KMS-11 (cell line): Measurements from ENCODE around the gene PARL.
A peak's percentile ranks its signal among the peaks of the same experiment; 100 is the strongest.

Experiments
- H2AFZ ChIP-seq: fragments of 200-600 bp; sonication (generic); 2 replicates; pipeline ENCODE4 v1.6.1; 2016; ENCODE audit warnings: antibody characterized with exemption, mixed run types, low read depth
- H3K27ac ChIP-seq: fragments of 200-600 bp; sonication (generic); 2 replicates; pipeline ENCODE4 v1.6.1; 2016; ENCODE audit warnings: mild to moderate bottlenecking, mixed run types
- H3K27me3 ChIP-seq: fragments of 200-600 bp; sonication (generic); 2 replicates; pipeline ENCODE4 v1.6.1; 2017; ENCODE audit warnings: mild to moderate bottlenecking, low read depth, mixed run types, moderate library complexity; ENCODE audit not compliant: insufficient read depth
- H3K36me3 ChIP-seq: fragments of 200-600 bp; sonication (generic); 2 replicates; pipeline ENCODE4 v1.6.1; 2017; ENCODE audit warnings: mild to moderate bottlenecking, mixed run types; ENCODE audit not compliant: insufficient read depth
- H3K4me1 ChIP-seq: fragments of 200-600 bp; sonication (generic); 2 replicates; pipeline ENCODE4 v1.6.1; 2016; ENCODE audit warnings: mild to moderate bottlenecking, low read depth, mixed run types; ENCODE audit not compliant: poor library complexity, severe bottlenecking
- H3K4me2 ChIP-seq: fragments of 200-600 bp; sonication (generic); 2 replicates; pipeline ENCODE4 v1.7.0; 2016; ENCODE audit warnings: mild to moderate bottlenecking, mixed run types
- H3K4me3 ChIP-seq: fragments of 200-600 bp; sonication (generic); IDR thresholded peaks from 2 replicates; pipeline ENCODE4 v1.6.1; 2017; ENCODE audit warnings: low read depth, low read length, mixed read lengths; ENCODE audit not compliant: insufficient read depth
- H3K79me2 ChIP-seq: fragments of 200-600 bp; sonication (generic); 2 replicates; pipeline ENCODE4 v1.6.1; 2016; ENCODE audit warnings: low read depth, mixed run types; ENCODE audit not compliant: insufficient read depth
- H3K9ac ChIP-seq: fragments of 200-600 bp; sonication (generic); 2 replicates; pipeline ENCODE4 v1.6.1; 2016; ENCODE audit warnings: mild to moderate bottlenecking, mixed run types
- H4K20me1 ChIP-seq: fragments of 200-600 bp; sonication (generic); 2 replicates; pipeline ENCODE4 v1.6.1; 2016; ENCODE audit warnings: mild to moderate bottlenecking, mixed run types; ENCODE audit not compliant: insufficient read depth
- TF ChIP-seq, protein P1 (sequence below): fragments of 200-600 bp; sonication (generic); conservative IDR thresholded peaks from 2 replicates; pipeline ENCODE4 v1.6.1; 2017; ENCODE audit warnings: low read depth, mild to moderate bottlenecking, antibody characterized with exemption, low read length, moderate library complexity, mixed read lengths

Gene PARL

DNA sequence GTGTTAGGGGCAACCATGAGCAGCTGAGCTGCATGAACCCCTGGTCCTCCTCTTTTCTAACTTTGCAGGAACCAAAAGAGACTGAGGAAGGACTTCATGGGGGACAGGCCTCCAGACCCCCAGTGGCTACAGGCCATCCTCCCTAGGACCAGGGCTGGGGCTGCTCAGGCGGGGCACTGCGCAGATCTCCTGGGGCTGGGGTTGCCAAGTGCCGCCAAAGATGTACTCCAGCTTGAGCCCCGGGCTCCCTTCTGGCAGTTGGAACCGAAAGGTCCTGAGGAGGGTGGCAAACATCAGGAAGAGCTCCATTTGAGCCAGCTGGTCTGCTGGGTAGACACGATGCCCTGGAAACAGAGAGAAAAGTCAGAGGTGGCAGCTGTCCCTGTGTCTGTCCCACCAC is 11.1 kb upstream of the PARL start:
- no peaks in the 10 kb centered on the region for H3K36me3 ChIP-seq
- no peaks in the 10 kb centered on the region for H3K79me2 ChIP-seq
- H2AFZ ChIP-seq = peak overlapping the region; percentile 28; the same call in 1 of the 2 replicates
- H3K27ac ChIP-seq = no peak overlapping the region
- H3K9ac ChIP-seq = no peak overlapping the region
- no peak overlapping the region for H3K4me3 ChIP-seq
- no peak overlapping the region for H3K4me2 ChIP-seq
- H3K27me3 ChIP-seq = no peaks in the 10 kb centered on the region
- TF ChIP-seq, protein P1, sequence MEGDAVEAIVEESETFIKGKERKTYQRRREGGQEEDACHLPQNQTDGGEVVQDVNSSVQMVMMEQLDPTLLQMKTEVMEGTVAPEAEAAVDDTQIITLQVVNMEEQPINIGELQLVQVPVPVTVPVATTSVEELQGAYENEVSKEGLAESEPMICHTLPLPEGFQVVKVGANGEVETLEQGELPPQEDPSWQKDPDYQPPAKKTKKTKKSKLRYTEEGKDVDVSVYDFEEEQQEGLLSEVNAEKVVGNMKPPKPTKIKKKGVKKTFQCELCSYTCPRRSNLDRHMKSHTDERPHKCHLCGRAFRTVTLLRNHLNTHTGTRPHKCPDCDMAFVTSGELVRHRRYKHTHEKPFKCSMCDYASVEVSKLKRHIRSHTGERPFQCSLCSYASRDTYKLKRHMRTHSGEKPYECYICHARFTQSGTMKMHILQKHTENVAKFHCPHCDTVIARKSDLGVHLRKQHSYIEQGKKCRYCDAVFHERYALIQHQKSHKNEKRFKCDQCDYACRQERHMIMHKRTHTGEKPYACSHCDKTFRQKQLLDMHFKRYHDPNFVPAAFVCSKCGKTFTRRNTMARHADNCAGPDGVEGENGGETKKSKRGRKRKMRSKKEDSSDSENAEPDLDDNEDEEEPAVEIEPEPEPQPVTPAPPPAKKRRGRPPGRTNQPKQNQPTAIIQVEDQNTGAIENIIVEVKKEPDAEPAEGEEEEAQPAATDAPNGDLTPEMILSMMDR = no peak
- H3K4me1 ChIP-seq = peaks cover 5% of the 10 kb centered on the region
- H4K20me1 ChIP-seq = no peaks in the 10 kb centered on the region

DNA sequence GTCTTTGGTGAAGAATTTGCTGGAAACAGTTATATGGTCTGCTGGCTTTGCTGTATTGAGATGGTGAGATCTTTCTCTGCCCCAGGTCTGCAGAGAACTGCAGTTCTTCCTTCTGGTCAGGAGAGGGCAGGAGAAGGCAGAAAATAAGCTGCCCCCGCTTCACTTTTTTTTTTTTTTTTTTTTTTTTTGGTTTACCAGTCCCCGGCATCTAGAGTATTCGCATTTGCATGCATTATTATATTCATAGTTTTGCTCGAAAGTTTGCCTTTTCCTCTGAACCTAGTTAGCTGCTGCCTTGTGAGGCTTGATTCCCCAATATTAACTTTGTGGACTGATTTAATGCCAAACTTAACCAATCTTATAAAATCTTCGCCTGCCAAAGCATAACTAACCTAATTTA is 10.6 kb upstream of the PARL start:
- peak overlapping the region; percentile 28; the same call in 1 of the 2 replicates for H2AFZ ChIP-seq
- H3K27me3 ChIP-seq = no peaks in the 10 kb centered on the region
- no peak overlapping the region for H3K9ac ChIP-seq
- TF ChIP-seq, protein P1 = peak; percentile 89
- H3K4me3 ChIP-seq = no peak overlapping the region
- H3K4me2 ChIP-seq = no peak overlapping the region
- no peaks in the 10 kb centered on the region for H4K20me1 ChIP-seq
- peaks cover 5% of the 10 kb centered on the region for H3K4me1 ChIP-seq
- no peaks in the 10 kb centered on the region for H3K36me3 ChIP-seq
- H3K79me2 ChIP-seq = no peaks in the 10 kb centered on the region
- no peak overlapping the region for H3K27ac ChIP-seq

DNA sequence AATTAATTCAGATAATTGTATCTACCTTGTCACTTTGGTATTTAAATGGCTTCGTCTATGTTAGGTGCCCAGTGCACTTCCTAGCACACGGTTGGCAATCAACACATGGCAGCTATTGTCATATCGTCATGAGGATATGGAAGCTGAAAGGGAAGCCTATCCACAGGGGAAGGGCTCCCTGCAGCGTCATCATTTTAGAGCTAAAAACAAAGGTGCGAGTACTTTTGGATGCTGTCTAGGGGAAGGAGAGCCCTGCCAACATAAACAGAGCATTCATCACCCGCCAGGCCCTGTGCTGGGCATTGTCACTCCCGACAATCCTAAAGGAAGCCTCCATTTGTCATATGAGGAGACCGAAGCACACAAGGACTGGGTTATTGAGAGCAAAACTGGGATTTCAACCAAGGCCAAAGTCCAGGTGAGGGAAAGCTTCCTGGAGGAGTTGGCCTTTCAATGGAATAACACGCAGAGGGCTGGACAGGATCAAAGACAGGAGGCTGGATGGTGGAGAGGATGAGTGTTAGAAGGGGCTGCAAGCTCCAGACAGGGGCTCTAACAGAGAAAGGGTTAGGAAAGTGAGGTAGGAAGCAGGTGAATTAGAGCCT is 8.0 kb upstream of the PARL start:
- Histone ChIP-seq H3K9ac (no peak overlapping the region), H2AFZ (no peak overlapping the region), H3K36me3 (no peaks in the 10 kb centered on the region), H3K4me1 (peaks cover 5% of the 10 kb centered on the region), H3K4me3 (no peak overlapping the region), H4K20me1 (no peaks in the 10 kb centered on the region), H3K27me3 (no peaks in the 10 kb centered on the region), H3K79me2 (no peaks in the 10 kb centered on the region), H3K4me2 (no peak overlapping the region), H3K27ac (no peak overlapping the region)
- TF ChIP-seq, protein P1 = no peak

DNA sequence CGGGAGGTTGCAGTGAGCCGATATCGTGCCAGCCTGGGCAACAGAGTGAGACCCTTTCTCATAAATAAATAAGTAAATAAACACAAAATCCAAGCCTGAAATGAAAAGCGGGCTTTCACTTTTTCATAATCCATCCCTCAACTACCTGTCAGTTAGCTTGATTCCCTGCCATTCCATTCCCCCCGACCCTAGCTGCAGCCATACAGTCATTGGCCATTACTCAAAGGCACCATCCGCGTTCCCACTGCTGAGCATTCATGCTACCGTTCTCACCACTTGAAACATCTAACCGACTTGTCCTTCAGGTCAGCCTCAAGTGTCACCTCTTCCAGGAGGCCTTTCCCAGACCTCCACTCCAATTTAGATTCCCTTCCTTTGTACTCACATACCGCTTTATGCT is 1.1 kb upstream of the PARL start:
- no peak overlapping the region for H2AFZ ChIP-seq
- peaks cover 15% of the 10 kb centered on the region for H3K4me1 ChIP-seq
- H3K4me3 ChIP-seq = no peak overlapping the region
- no peaks in the 10 kb centered on the region for H4K20me1 ChIP-seq
- H3K9ac ChIP-seq = no peak overlapping the region
- H3K79me2 ChIP-seq = peaks cover 35% of the 10 kb centered on the region
- no peaks in the 10 kb centered on the region for H3K27me3 ChIP-seq
- TF ChIP-seq, protein P1 = no peak
- no peaks in the 10 kb centered on the region for H3K36me3 ChIP-seq
- no peak overlapping the region for H3K27ac ChIP-seq
- peak overlapping the region; percentile 30 for H3K4me2 ChIP-seq
